ENCODE measurements around the gene WFIKKN1. TPM values are rescaled to one million over a fixed set of nuclear protein-coding genes. Genes with fewer than 3 reads are reported as not detected.

WFIKKN1 gene
- total RNA-seq, 2 experiments from 2014 or later, result 0.25 TPM; not detected in 1

GRCh38 chr16:674214-674881 lies 43.6 kb downstream of the WFIKKN1 start:
- peaks cover 11% of the 10 kb centered on the region for H3K4me1 Mint-ChIP-seq (ENCODE audit: low read depth)
- ATAC-seq, result no peak
- POLR2A ChIA-PET, result interaction anchor here (0.9 to 1.5 kb wide), 2 partner anchors 15 to 30 kb away, joined by 3 read pairs; partner anchors contain the start of gene WDR24
- peaks cover 7% of the 10 kb centered on the region for H3K27me3 Mint-ChIP-seq
- intact Hi-C loops (cut with micrococcal nuclease), result no loop called here
- no peak overlapping the region for H3K27ac Mint-ChIP-seq
- H3K36me3 Mint-ChIP-seq (ENCODE audit: low read depth), result peaks cover 10% of the 10 kb centered on the region
- no peaks in the 10 kb centered on the region for H3K9me3 Mint-ChIP-seq
- no peak overlapping the region for H3K4me3 Mint-ChIP-seq
- no peak for TF ChIP-seq CTCF (IDR thresholded peaks at IDR 0.05)
- CTCF ChIA-PET, result no interaction called here
- no peak for DNase-seq

- Mint-ChIP-seq H3K9me3 (no peaks in the 10 kb centered on the region), H3K27me3 (peaks cover 7% of the 10 kb centered on the region), H3K4me3 (no peak within 1 kb of the TSS), H3K4me1 (ENCODE audit: low read depth) (peaks cover 11% of the 10 kb centered on the region), H3K27ac (no peak within 1 kb of the TSS), H3K36me3 (ENCODE audit: low read depth) (peaks cover 7% of the 10 kb centered on the region)
- ChIA-PET POLR2A (interaction anchor here (0.9 to 1.9 kb wide), 11 partner anchors 9 to 121 kb away, joined by 3 to 8 read pairs (median 3); partner anchors contain the start of genes JMJD8, WDR24 and WDR90), CTCF (interaction anchor here (0.8 to 1.7 kb wide), 4 partner anchors 9 to 66 kb away, joined by 3 read pairs; partner anchors contain the start of gene CIAO3)
- TF ChIP-seq CTCF (IDR thresholded peaks at IDR 0.05), result no peak
- ATAC-seq, result no peak
- DNase-seq, result no peak
- intact Hi-C loops (cut with micrococcal nuclease), result no loop called here
Measured at GRCh38 chr16:674968-675883, 44.4 kb downstream of the WFIKKN1 start, which contains the start of gene RHBDL1. Gene RHBDL1, plus strand, starts transcription at chr16:675671. Its CDS starts 120 bp downstream, at chr16:675791.

GRCh38 chr16:675884-676564 lies 45.2 kb downstream of the WFIKKN1 start:
- ChIA-PET POLR2A (interaction anchor here (0.9 to 1.9 kb wide), 10 partner anchors 8 to 120 kb away, joined by 3 to 8 read pairs (median 3); partner anchors contain the start of genes JMJD8, WDR24 and WDR90), CTCF (interaction anchor here (0.8 to 1.7 kb wide), 5 partner anchors 8 to 65 kb away, joined by 3 read pairs; partner anchors contain the start of genes CIAO3 and RHOT2)
- peaks cover 7% of the 10 kb centered on the region for H3K27me3 Mint-ChIP-seq
- no peak overlapping the region for H3K4me3 Mint-ChIP-seq
- no peak for ATAC-seq
- peaks cover 6% of the 10 kb centered on the region for H3K36me3 Mint-ChIP-seq (ENCODE audit: low read depth)
- peaks cover 12% of the 10 kb centered on the region for H3K4me1 Mint-ChIP-seq (ENCODE audit: low read depth)
- H3K27ac Mint-ChIP-seq, result no peak overlapping the region
- intact Hi-C loops (cut with micrococcal nuclease), result no loop called here
- DNase-seq, result no peak
- TF ChIP-seq CTCF (IDR thresholded peaks at IDR 0.05), result no peak
- H3K9me3 Mint-ChIP-seq, result no peaks in the 10 kb centered on the region

- no peak for DNase-seq
- Mint-ChIP-seq H3K27ac (no peak overlapping the region), H3K36me3 (ENCODE audit: low read depth) (peaks cover 8% of the 10 kb centered on the region), H3K9me3 (no peaks in the 10 kb centered on the region), H3K27me3 (peaks cover 7% of the 10 kb centered on the region), H3K4me3 (no peak overlapping the region), H3K4me1 (ENCODE audit: low read depth) (peaks cover 17% of the 10 kb centered on the region)
- no peak for ATAC-seq
- ChIA-PET CTCF (interaction anchor here (1.1 to 1.7 kb wide), 3 partner anchors 9 to 29 kb away, joined by 3 read pairs; partner anchors contain the start of gene RHOT2), POLR2A (interaction anchor here (1.0 to 1.9 kb wide), 4 partner anchors 13 to 119 kb away, joined by 3 to 8 read pairs (median 6); partner anchors contain the start of genes WDR24 and WDR90)
- intact Hi-C loops (cut with micrococcal nuclease), result no loop called here
- no peak for TF ChIP-seq CTCF (IDR thresholded peaks at IDR 0.05)
Measured at GRCh38 chr16:676565-676902, 45.7 kb downstream of the WFIKKN1 start.
